Right atrium auricular region (tissue), 2 donors: ENCODE data around the gene RNF148. TPM values are rescaled to one million over a fixed set of nuclear protein-coding genes. Genes with fewer than 3 reads are reported as not detected.

Source experiments
- DNase-seq: peaks from one replicate; pipeline ENCODE4 v3.0.0-alpha.2; 2019; ENCODE audit warnings: low spot score
- H3K27ac ChIP-seq, 2 donors: fragments of 200-600 bp; sonication (generic); 1 replicate in 1 of 2; 2 replicates in 1 of 2; pipeline ENCODE4 v1.5.1; 2016 to 2019
- H3K27me3 ChIP-seq, 2 donors: fragments of 200-600 bp; sonication (generic); one replicate each; pipeline versions ENCODE4 v1.5.1 to v1.6.0; 2017 to 2019
- H3K36me3 ChIP-seq: fragments of 200-600 bp; sonication (generic); one replicate; pipeline ENCODE4 v1.5.1; 2016
- H3K4me1 ChIP-seq, 2 donors: fragments of 200-600 bp; sonication (generic); one replicate each; pipeline versions ENCODE4 v1.5.1 to v1.6.0; 2017 to 2019
- H3K4me3 ChIP-seq, 2 donors: fragments of 200-600 bp; sonication (generic); 1 replicate in 1 of 2; 2 replicates in 1 of 2; pipeline ENCODE4 v1.5.1; 2017 to 2019; ENCODE audit warnings: mild to moderate bottlenecking in 1 of 2, moderate library complexity in 1 of 2
- H3K9me3 ChIP-seq, 2 donors: fragments of 200-600 bp; sonication (generic); one replicate each; pipeline ENCODE4 v1.5.1; 2019
- total RNA-seq, 2 donors: library from RNA; depleted of rRNA; stranded (reverse); fragments of >200 nt; gene quantifications; one replicate each; pipeline ENCODE4 v1.1.0, GENCODE V29; 2016
- TF ChIP-seq, protein P1 (sequence below), 2 donors: fragments of 200-600 bp; sonication (generic); IDR thresholded peaks; one replicate each; pipeline ENCODE4 v1.5.1; 2019; ENCODE audit warnings: antibody characterized with exemption in 2 of 2

The RNF148 gene
- total RNA-seq, 2 donors from 2014 or later, result 0.74 TPM; not detected in 1

DNA sequence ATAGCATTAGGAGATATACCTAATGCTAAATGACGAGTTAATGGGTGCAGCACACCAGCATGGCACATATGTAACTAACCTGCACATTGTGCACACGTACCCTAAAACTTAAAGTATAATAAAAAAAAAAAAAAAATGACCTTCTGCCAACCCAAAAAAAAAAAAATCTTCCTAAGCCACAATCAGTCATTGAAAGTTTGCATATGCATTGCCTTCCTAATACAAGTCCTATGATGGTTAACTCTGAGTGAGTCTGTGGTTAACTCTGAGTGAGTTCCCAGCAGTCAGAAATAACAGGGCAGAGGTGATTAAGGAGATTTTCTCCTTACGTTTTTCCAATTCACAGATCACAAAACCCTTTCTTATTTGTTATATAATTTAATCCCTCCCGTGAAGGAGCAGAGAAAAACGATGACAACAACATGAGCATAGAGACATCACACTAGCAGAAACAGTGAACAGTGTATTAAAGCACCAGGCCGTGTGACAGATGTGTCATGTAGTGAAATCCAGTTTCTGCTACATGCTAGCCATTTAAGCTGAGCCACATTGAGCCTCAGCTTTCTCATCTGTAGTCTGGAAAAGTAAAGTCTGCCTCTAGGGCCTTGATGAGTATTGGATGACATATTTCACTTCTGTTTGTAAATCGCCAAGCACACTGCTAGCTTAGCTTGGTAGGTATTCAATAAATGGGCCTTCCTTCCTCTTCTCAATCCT lies 7.4 kb upstream of the RNF148 start:
- H3K4me3 ChIP-seq, result no peak overlapping the region
- H3K27ac ChIP-seq, result no peak overlapping the region
- no peaks in the 10 kb centered on the region for H3K27me3 ChIP-seq
- H3K4me1 ChIP-seq, result no peaks in the 10 kb centered on the region
- no peak for DNase-seq
- H3K9me3 ChIP-seq, result no peaks in the 10 kb centered on the region
- TF ChIP-seq, protein P1, sequence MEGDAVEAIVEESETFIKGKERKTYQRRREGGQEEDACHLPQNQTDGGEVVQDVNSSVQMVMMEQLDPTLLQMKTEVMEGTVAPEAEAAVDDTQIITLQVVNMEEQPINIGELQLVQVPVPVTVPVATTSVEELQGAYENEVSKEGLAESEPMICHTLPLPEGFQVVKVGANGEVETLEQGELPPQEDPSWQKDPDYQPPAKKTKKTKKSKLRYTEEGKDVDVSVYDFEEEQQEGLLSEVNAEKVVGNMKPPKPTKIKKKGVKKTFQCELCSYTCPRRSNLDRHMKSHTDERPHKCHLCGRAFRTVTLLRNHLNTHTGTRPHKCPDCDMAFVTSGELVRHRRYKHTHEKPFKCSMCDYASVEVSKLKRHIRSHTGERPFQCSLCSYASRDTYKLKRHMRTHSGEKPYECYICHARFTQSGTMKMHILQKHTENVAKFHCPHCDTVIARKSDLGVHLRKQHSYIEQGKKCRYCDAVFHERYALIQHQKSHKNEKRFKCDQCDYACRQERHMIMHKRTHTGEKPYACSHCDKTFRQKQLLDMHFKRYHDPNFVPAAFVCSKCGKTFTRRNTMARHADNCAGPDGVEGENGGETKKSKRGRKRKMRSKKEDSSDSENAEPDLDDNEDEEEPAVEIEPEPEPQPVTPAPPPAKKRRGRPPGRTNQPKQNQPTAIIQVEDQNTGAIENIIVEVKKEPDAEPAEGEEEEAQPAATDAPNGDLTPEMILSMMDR (IDR thresholded peaks at IDR 0.05), result no peak
- no peaks in the 10 kb centered on the region for H3K36me3 ChIP-seq

DNA sequence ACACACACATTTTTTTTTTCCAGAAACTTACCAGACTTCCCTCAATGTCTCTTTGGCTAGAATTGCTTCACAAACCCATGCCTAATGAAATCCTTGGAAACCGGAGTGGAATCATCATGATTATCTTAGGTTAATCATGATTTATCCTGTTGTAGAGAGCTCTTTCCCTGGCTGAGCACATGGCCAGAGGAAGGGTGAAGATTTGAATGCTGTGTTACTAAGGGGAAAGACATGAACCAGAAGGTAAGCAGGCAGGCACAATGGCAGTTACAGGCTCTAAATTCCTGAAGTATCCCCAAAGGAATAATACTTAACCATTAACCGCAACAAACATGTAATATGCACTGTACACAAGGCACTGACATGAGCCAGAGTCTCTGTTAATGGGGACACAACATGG lies 4.1 kb upstream of the RNF148 start:
- Histone ChIP-seq H3K27ac (no peak overlapping the region), H3K4me3 (no peak overlapping the region), H3K27me3 (no peaks in the 10 kb centered on the region), H3K36me3 (no peaks in the 10 kb centered on the region), H3K9me3 (no peaks in the 10 kb centered on the region), H3K4me1 (no peaks in the 10 kb centered on the region)
- TF ChIP-seq, protein P1 (IDR thresholded peaks at IDR 0.05), result no peak
- DNase-seq, result no peak

DNA sequence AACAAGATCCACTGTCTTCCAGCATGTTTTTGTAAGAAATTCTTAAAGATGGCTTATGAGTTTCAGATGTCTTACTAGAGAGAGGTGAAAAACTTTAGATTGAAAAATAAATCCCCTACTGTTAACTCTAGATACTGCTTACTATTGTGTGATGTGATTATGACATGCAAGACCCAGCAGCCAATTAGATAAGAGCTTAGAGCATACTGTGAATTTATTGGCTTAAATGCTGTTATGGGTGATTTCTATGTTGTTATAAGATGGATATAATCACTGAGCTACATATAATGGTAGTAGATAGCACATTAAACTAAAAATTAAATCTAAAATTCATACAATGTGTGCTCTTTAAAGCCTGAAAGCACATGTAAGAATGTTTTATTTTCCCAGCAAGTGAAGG lies 3.7 kb downstream of the RNF148 start, which contains the start of gene RNF133:
TSS of gene RNF133 (minus strand) at position 101 of the 400 bp plus-strand sequence. CDS start 199 bp downstream, outside the sequence.
- TF ChIP-seq, protein P1 (IDR thresholded peaks at IDR 0.05), result no peak
- DNase-seq, result no peak
- H3K36me3 ChIP-seq, result no peaks in the 10 kb centered on the region
- no peak within 1 kb of the TSS for H3K27ac ChIP-seq
- no peaks in the 10 kb centered on the region for H3K9me3 ChIP-seq
- no peak within 1 kb of the TSS for H3K4me3 ChIP-seq
- no peaks in the 10 kb centered on the region for H3K4me1 ChIP-seq
- H3K27me3 ChIP-seq, result no peaks in the 10 kb centered on the region

DNA sequence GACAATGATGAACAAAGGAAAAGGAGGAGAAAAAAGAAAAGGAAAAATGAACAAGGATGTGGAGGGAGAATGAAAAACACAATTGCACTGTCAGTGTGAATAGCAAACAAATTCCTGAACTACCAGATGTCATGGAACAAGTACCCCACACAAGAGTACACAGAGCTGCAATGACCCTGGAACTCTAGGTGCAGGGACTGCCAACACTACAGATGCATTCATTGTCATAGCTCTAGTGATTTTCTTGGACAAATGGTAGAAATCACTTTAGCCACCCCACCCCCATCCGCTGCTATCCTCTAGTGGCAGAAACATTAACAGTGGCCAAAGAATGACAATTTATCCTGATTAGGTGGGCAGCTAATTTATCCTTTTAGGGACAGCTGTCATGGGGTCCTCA lies 6.9 kb downstream of the RNF148 start:
- Histone ChIP-seq H3K9me3 (no peaks in the 10 kb centered on the region), H3K4me1 (no peaks in the 10 kb centered on the region), H3K27me3 (no peaks in the 10 kb centered on the region), H3K27ac (no peak overlapping the region), H3K36me3 (no peaks in the 10 kb centered on the region), H3K4me3 (no peak overlapping the region)
- TF ChIP-seq, protein P1 (IDR thresholded peaks at IDR 0.05), result no peak
- DNase-seq, result no peak

DNA sequence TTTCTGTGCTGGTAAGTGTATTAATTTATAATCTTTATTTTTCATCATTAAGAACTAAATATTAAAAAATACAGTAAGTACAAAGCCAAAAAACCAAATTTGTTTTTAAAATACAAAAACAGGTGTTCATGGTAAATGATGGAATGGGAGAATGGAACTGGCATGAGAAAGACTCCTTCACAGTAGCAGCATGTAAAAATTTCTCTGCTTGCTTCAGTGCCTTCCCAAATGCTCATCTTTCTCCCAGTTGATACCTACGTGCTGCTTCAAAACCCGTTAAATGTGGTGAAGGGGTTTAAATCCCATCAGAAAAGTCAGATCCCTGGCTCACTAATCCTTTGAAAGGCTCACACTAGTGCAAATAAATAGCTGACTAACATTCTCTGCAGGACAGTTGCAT lies 8.0 kb downstream of the RNF148 start:
- DNase-seq, result no peak
- no peaks in the 10 kb centered on the region for H3K9me3 ChIP-seq
- no peak overlapping the region for H3K4me3 ChIP-seq
- TF ChIP-seq, protein P1 (IDR thresholded peaks at IDR 0.05), result no peak
- no peaks in the 10 kb centered on the region for H3K36me3 ChIP-seq
- H3K27me3 ChIP-seq, result no peaks in the 10 kb centered on the region
- no peaks in the 10 kb centered on the region for H3K4me1 ChIP-seq
- no peak overlapping the region for H3K27ac ChIP-seq
